ENCODE measurements around the gene HSPA4. TPM values are rescaled to one million over a fixed set of nuclear protein-coding genes. Genes with fewer than 3 reads are reported as not detected.

The HSPA4 gene
- polyA plus RNA-seq, 1 donor from 2014 or later, result 75.9 TPM

GRCh38 chr5:133081036-133081435 is 29.2 kb downstream of the HSPA4 start:
- Histone ChIP-seq H2AFZ (ENCODE audit: low read depth, low read length) (no peak overlapping the region), H3K27me3 (ENCODE audit: insufficient read depth, low read depth, low read length) (no peaks in the 10 kb centered on the region), H3K4me3 (ENCODE audit: low read length) (no peak overlapping the region), H3K9me2 (ENCODE audit: insufficient read depth, low read length) (no peaks in the 10 kb centered on the region), H4K20me1 (ENCODE audit: insufficient read depth) (peaks cover 3% of the 10 kb centered on the region), H3K27ac (ENCODE audit: low read length) (no peak overlapping the region), H3K4me2 (ENCODE audit: low read length) (no peak overlapping the region), H3F3A (ENCODE audit: insufficient read depth, low read length, poor library complexity, severe bottlenecking) (no peaks in the 10 kb centered on the region), H3K9ac (ENCODE audit: low read length) (no peak overlapping the region), H3K9me3 (ENCODE audit: low read length) (no peaks in the 10 kb centered on the region), H3K79me2 (replicated peaks; ENCODE audit: insufficient read depth, low read length) (peaks cover 8% of the 10 kb centered on the region), H3K36me3 (ENCODE audit: insufficient read depth, low read length) (no peaks in the 10 kb centered on the region)
- TF ChIP-seq MXI1 (conservative IDR thresholded peaks at IDR 0.05; ENCODE audit: poor library complexity, severe bottlenecking), result no peak
- no peak for TF ChIP-seq SMC3 (conservative IDR thresholded peaks at IDR 0.05; ENCODE audit: poor library complexity)
- no peak for TF ChIP-seq TAF1 (IDR thresholded peaks at IDR 0.05; ENCODE audit: low read depth)
- TF ChIP-seq REST (IDR thresholded peaks at IDR 0.05; ENCODE audit: borderline replicate concordance), result no peak
- TF ChIP-seq EZH2 (IDR thresholded peaks at IDR 0.05; ENCODE audit: borderline replicate concordance, insufficient read depth, low read length, poor library complexity, severe bottlenecking), result no peak
- TF ChIP-seq RAD21 (conservative IDR thresholded peaks at IDR 0.05), result no peak
- no peak for TF ChIP-seq EP300 (conservative IDR thresholded peaks at IDR 0.05; ENCODE audit: poor library complexity, severe bottlenecking)
- no peak for TF ChIP-seq POLR2AphosphoS5 (IDR thresholded peaks at IDR 0.05)
- TF ChIP-seq CTCF (IDR thresholded peaks at IDR 0.05; ENCODE audit: poor library complexity, severe bottlenecking), result no peak

- no peaks in the 10 kb centered on the region for H3K36me3 ChIP-seq (ENCODE audit: insufficient read depth, low read length)
- H3F3A ChIP-seq (ENCODE audit: insufficient read depth, low read length, poor library complexity, severe bottlenecking), result no peaks in the 10 kb centered on the region
- H3K27me3 ChIP-seq (ENCODE audit: insufficient read depth, low read depth, low read length), result no peaks in the 10 kb centered on the region
- H4K20me1 ChIP-seq (ENCODE audit: insufficient read depth), result no peaks in the 10 kb centered on the region
- no peak overlapping the region for H3K9ac ChIP-seq (ENCODE audit: low read length)
- H3K79me2 ChIP-seq (replicated peaks; ENCODE audit: insufficient read depth, low read length), result peaks cover 8% of the 10 kb centered on the region
- no peak overlapping the region for H3K4me2 ChIP-seq (ENCODE audit: low read length)
- H3K4me3 ChIP-seq (ENCODE audit: low read length), result no peak overlapping the region
- TF ChIP-seq SMC3 (conservative IDR thresholded peaks at IDR 0.05; ENCODE audit: poor library complexity) (no peak), EZH2 (IDR thresholded peaks at IDR 0.05; ENCODE audit: borderline replicate concordance, insufficient read depth, low read length, poor library complexity, severe bottlenecking) (no peak), REST (IDR thresholded peaks at IDR 0.05; ENCODE audit: borderline replicate concordance) (no peak), CTCF (IDR thresholded peaks at IDR 0.05; ENCODE audit: poor library complexity, severe bottlenecking) (no peak), POLR2AphosphoS5 (IDR thresholded peaks at IDR 0.05) (no peak)
- no peak overlapping the region for H3K27ac ChIP-seq (ENCODE audit: low read length)
- H2AFZ ChIP-seq (ENCODE audit: low read depth, low read length), result no peak overlapping the region
- no peaks in the 10 kb centered on the region for H3K9me2 ChIP-seq (ENCODE audit: insufficient read depth, low read length)
- H3K9me3 ChIP-seq (ENCODE audit: low read length), result no peaks in the 10 kb centered on the region
Measured at GRCh38 chr5:133081703-133082102, 29.9 kb downstream of the HSPA4 start.

Data from neural cell (in vitro differentiated cells).